ENCODE results near the gene ESF1. TPM values are rescaled to one million over a fixed set of nuclear protein-coding genes. Genes with fewer than 3 reads are reported as not detected.

Gene ESF1
- total RNA-seq, 1 experiment from 2014 or later = 22.7 TPM

- H3K4me1 ChIP-seq = no peaks in the 10 kb centered on the region
- H3K9me3 Mint-ChIP-seq (ENCODE audit: unreplicated experiment) = no peaks in the 10 kb centered on the region
- no peaks in the 10 kb centered on the region for H3K4me1 Mint-ChIP-seq (ENCODE audit: low read depth, unreplicated experiment)
- H3K27ac Mint-ChIP-seq (ENCODE audit: unreplicated experiment) = no peak overlapping the region
- BruUV-seq (replicated peaks) = no TSS peak
- H3K36me3 Mint-ChIP-seq (ENCODE audit: insufficient read depth, unreplicated experiment) = peaks cover 13% of the 10 kb centered on the region
- POLR2A ChIA-PET = no interaction called here
- CTCF ChIA-PET = no interaction called here
- intact Hi-C loops (cut with micrococcal nuclease; ENCODE audit: unreplicated experiment) = no loop called here
- DNase-seq = no peak
- no peaks in the 10 kb centered on the region for H3K36me3 ChIP-seq (ENCODE audit: control insufficient read depth, insufficient read depth, low read length)
- H3K27me3 ChIP-seq (replicated peaks; ENCODE audit: control insufficient read depth, insufficient read depth, low read length) = no peaks in the 10 kb centered on the region
- H3K4me3 Mint-ChIP-seq (ENCODE audit: unreplicated experiment) = no peak overlapping the region
- no peaks in the 10 kb centered on the region for H3K9me3 ChIP-seq
- TF ChIP-seq CTCF (IDR thresholded peaks at IDR 0.05; ENCODE audit: insufficient read depth in 1 of 2, low read depth in 1 of 2, low read length in 1 of 2, severe bottlenecking in 1 of 2, unreplicated experiment in 1 of 2) = no peak
- no peaks in the 10 kb centered on the region for H3K27me3 Mint-ChIP-seq (ENCODE audit: insufficient read depth, unreplicated experiment)
- H3K4me3 ChIP-seq (ENCODE audit: low read depth, low read length) = no peak overlapping the region
These were observed 76.5 kb downstream of the ESF1 start for GRCh38 chr20:13708234-13708633.

GRCh38 chr20:13703265-13703664 lies 81.5 kb downstream of the ESF1 start:
- TF ChIP-seq CTCF (IDR thresholded peaks at IDR 0.05; ENCODE audit: insufficient read depth in 1 of 2, low read depth in 1 of 2, low read length in 1 of 2, severe bottlenecking in 1 of 2, unreplicated experiment in 1 of 2) = no peak
- Mint-ChIP-seq H3K27ac (ENCODE audit: unreplicated experiment) (no peak overlapping the region), H3K36me3 (ENCODE audit: insufficient read depth, unreplicated experiment) (no peaks in the 10 kb centered on the region), H3K27me3 (ENCODE audit: insufficient read depth, unreplicated experiment) (no peaks in the 10 kb centered on the region), H3K9me3 (ENCODE audit: unreplicated experiment) (no peaks in the 10 kb centered on the region), H3K4me3 (ENCODE audit: unreplicated experiment) (no peak overlapping the region), H3K4me1 (ENCODE audit: low read depth, unreplicated experiment) (no peaks in the 10 kb centered on the region)
- BruUV-seq (replicated peaks) = no TSS peak
- intact Hi-C loops (cut with micrococcal nuclease; ENCODE audit: unreplicated experiment) = no loop called here
- POLR2A ChIA-PET = no interaction called here
- no peaks in the 10 kb centered on the region for H3K9me3 ChIP-seq
- no peak overlapping the region for H3K4me3 ChIP-seq (ENCODE audit: low read depth, low read length)
- no peak for DNase-seq
- CTCF ChIA-PET = no interaction called here
- H3K27me3 ChIP-seq (replicated peaks; ENCODE audit: control insufficient read depth, insufficient read depth, low read length) = no peaks in the 10 kb centered on the region
- H3K4me1 ChIP-seq = no peaks in the 10 kb centered on the region
- no peaks in the 10 kb centered on the region for H3K36me3 ChIP-seq (ENCODE audit: control insufficient read depth, insufficient read depth, low read length)

- no peak for DNase-seq
- H3K36me3 Mint-ChIP-seq (ENCODE audit: insufficient read depth, unreplicated experiment) = no peaks in the 10 kb centered on the region
- Histone ChIP-seq H3K36me3 (ENCODE audit: control insufficient read depth, insufficient read depth, low read length) (no peaks in the 10 kb centered on the region), H3K27me3 (replicated peaks; ENCODE audit: control insufficient read depth, insufficient read depth, low read length) (no peaks in the 10 kb centered on the region), H3K4me1 (no peaks in the 10 kb centered on the region), H3K9me3 (no peaks in the 10 kb centered on the region), H3K4me3 (ENCODE audit: low read depth, low read length) (no peak overlapping the region)
- BruUV-seq (replicated peaks) = no TSS peak
- ChIA-PET POLR2A (no interaction called here), CTCF (no interaction called here)
- intact Hi-C loops (cut with micrococcal nuclease; ENCODE audit: unreplicated experiment) = no loop called here
- H3K4me3 Mint-ChIP-seq (ENCODE audit: unreplicated experiment) = no peak overlapping the region
- H3K27ac Mint-ChIP-seq (ENCODE audit: unreplicated experiment) = no peak overlapping the region
- no peaks in the 10 kb centered on the region for H3K27me3 Mint-ChIP-seq (ENCODE audit: insufficient read depth, unreplicated experiment)
- TF ChIP-seq CTCF (IDR thresholded peaks at IDR 0.05; ENCODE audit: insufficient read depth in 1 of 2, low read depth in 1 of 2, low read length in 1 of 2, severe bottlenecking in 1 of 2, unreplicated experiment in 1 of 2) = no peak
- H3K9me3 Mint-ChIP-seq (ENCODE audit: unreplicated experiment) = no peaks in the 10 kb centered on the region
- H3K4me1 Mint-ChIP-seq (ENCODE audit: low read depth, unreplicated experiment) = no peaks in the 10 kb centered on the region
These were observed 83.2 kb downstream of the ESF1 start for GRCh38 chr20:13701486-13701885.

All from Caco-2 (cell line).